GM12872 (cell line): ENCODE results near the gene EXOC6B.

ENCODE experiments used
- TF ChIP-seq, protein P1 (sequence below): IDR thresholded peaks from 3 replicates; pipeline ENCODE4 v1.5.1; 2011; ENCODE audit warnings: low read depth, mild to moderate bottlenecking, low read length, moderate library complexity; ENCODE audit not compliant: insufficient read depth

EXOC6B gene

DNA sequence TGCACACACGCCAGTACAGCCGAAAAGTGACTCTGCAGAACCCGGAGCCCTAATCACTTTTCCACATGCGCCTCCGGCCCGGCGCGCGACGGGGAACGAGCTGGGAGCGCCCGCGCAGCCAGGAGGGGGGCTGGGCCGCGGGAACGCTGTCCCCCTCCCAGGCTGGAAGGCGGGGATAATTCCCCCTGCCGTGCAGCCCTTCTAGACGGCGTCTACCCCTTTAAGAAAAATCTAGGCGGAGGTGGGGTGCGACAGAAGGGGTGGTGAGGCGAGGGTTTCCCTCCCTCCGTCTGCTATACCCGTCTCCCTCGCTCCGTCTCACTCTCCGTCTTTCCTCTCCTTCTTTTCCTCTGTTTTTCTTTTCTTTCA lies 680.6 kb downstream of the EXOC6B start:
- TF ChIP-seq, protein P1, sequence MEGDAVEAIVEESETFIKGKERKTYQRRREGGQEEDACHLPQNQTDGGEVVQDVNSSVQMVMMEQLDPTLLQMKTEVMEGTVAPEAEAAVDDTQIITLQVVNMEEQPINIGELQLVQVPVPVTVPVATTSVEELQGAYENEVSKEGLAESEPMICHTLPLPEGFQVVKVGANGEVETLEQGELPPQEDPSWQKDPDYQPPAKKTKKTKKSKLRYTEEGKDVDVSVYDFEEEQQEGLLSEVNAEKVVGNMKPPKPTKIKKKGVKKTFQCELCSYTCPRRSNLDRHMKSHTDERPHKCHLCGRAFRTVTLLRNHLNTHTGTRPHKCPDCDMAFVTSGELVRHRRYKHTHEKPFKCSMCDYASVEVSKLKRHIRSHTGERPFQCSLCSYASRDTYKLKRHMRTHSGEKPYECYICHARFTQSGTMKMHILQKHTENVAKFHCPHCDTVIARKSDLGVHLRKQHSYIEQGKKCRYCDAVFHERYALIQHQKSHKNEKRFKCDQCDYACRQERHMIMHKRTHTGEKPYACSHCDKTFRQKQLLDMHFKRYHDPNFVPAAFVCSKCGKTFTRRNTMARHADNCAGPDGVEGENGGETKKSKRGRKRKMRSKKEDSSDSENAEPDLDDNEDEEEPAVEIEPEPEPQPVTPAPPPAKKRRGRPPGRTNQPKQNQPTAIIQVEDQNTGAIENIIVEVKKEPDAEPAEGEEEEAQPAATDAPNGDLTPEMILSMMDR = no peak

DNA sequence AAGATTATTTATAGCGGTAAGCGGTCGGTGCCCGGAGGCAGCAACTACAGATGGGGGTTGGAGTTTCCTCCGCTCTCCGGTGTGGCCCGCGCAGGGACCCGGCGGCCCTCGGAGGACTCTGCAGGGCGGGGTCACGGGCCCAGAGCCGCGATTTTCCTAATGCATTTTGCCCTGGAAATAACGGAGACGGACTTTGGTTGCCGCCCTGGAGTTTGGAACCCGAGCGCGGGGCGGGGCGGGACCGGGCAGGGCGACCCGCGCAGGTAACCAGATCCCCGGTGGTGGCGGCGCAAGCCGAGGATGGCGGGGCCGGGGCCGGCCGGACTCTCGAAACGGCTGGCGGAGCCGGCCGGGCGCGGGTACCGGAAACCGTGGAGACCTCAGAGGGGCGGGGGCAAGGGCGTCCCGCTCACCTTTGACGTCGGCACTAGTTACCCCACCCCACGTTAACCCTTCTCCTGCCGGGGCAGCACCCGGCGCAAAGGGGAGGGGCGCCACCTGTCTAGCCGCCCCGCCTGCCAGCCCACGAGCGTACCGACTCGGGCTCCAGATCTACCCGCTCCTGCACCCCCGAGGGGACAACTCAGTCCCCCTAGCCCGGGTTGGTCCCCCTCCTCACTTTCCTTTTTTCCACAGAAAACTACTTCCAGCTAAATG lies 681.1 kb downstream of the EXOC6B start:
- TF ChIP-seq, protein P1 = no peak

DNA sequence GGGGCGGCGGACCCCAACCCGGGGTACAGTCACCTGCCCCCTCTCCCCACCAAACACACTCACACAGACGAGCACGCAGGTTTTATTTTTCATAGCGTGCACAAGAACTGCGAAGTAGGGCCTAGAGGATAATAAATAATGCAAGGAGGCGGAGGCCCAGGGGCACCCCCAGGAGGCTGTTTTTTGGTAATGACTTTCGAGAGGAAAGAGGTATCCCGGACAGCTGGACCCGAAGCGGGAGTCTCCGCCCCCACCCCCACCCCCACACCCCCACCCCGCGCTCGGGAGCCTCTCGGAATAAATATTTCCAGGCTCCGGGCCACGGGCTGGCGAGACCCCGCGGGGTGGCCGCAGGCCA lies 681.6 kb downstream of the EXOC6B start:
- TF ChIP-seq, protein P1 = no peak

DNA sequence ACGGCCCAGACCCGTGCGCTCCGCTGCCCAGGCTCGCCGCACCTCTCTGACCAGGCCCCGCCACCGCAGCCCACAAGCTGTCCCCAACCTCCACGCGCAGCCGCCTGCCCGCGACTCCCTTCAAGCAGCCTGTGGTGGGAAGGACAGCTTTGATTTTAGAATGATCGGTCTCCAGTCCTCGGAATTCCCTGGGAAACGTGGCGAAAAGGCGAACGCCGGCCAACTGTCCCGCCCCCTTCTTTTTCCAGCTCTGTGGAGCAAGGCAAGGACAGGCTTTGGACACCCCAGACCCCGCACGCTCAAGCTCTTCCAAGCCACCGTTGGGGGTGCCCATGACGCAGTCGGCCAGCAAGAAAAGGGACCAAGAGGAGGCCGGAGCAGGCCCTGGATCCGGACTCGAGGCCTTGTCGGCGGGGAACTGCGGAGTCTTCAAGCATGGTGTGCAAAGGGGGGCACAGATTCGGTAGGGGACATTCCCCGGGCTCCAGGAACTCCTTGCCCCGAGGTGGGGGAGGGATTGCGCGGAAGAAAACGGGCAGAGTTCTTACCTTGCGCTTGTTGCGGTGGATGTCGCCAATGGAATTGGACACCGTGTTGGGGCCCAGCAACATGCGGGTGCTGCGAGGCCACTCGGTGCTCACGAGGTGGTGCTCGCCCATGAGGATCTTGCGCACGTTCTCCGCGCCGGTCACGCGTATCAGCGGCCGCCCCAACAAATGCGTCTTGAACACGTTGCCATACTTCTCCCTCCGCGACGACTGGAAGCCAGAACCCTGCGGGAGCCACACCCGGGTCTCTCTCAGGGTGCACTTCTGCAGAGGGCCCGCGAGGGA lies 682.2 kb downstream of the EXOC6B start:
- TF ChIP-seq, protein P1 = no peak

DNA sequence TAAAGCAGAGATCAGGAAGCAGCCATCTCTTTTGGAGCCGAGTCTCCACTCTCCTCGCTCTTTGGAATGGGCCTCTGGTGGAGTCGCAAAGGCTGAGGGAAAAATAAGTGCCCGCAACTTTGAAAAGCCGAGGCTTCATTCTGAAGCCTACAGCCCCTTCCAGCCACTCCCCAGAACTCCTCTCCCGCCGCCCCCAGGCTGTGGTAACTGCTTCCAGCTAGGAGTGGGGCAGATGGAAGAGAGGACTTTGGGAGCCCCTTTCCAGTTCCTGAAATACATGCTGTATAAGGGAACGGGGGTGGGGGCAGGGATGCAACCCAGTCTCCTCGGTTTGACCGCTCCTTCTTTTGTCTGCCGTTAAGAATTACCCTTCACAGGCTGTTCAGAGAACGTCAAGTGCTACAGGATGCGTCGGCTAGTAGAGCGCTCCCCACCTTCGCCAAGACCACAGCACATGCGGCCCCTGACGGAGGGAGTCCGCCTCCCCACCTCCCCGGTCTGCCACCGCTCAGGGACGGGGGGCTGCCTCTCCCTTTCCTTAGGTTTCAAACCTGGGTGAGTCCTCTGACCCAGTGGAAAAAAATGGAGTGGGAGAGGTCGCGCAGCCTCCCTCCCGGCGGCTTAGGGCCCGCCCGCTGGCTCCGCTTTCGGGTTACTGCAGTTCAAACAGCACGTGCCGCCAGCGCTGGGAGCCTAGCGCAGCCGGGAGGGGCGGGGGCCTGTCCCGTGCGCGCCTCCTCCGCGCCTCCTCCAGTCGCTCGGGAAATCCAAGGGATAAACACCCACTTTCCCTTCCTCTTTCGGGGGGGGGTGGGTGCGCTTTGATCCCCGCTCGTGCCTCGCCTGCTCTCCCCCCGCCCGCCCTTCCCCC lies 683.0 kb downstream of the EXOC6B start:
- TF ChIP-seq, protein P1 = no peak

DNA sequence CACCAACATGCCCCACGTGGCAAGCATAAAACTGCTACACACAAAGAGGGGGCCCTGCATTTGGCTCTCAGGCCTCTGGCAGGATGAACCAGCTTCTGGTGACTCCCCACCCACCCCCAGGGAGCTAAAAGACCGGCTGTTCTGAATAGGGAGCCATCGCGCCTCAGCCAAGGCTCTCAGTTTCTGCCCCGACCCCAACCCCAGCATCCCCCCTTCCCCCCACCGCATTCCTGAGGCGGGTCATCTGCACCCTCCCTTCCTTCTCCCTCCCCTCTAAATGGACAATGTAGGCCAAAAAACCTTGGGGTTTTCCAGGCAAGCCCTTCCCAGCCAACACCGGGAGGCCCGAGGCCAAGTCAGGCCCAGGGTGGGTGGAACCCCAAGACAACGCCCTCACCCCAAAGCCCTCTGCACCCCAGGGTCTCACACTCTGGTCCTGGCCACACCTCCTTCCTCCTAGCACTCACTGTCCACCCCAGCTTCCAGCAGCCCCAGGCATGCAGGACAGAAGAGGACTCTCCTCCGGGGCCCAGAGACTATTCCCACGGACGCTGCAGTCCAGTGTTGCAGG lies 683.9 kb downstream of the EXOC6B start:
- TF ChIP-seq, protein P1 = no peak

DNA sequence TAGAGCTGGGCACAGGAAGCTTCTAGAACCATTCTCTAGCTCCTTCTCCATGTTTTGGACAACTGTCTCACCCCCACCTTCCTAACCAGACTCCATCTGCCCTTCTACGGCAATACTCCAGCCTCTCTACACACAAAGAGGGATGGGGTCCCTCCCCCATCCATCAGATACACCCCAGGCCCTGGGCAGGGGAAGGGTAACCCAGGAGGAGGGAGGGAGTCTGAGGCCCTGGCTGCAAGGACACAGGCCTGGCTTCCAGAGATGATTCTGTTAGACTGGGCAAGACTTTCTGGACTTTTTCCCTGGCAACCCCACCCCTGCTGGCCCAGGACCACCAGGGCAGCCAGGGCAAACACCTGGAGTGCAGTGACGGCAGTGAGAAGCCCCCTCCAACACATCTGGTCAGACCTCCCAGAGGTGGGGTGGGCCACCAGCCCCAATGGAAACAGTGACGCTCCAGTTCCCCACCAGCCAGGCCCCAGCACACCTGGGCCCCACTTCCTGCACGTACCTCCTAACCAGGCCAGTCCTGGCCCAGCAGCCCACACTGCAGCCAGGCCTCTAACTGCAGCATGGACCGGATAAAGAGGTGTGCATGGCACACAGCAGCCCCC lies 684.7 kb downstream of the EXOC6B start:
- TF ChIP-seq, protein P1 = no peak
